Activated T-cell treated with anti-CD3 and anti-CD28 coated beads, Interleukin-2, amount 50 U/mL, for 24 hours (primary cell): ENCODE measurements around the gene OPN4.
"Not testable (repeated sequence)": the region's sequence is repeated elsewhere in the genome, so short reads cannot be mapped to it uniquely, and the experiment has no call there.

Source experiments
- DNase-seq: peaks from one replicate; pipeline ENCODE4 v3.0.0-alpha.2; 2020
- H3K27ac Mint-ChIP-seq: 2 replicates; pipeline ENCODE4 v1.8.0; 2020; ENCODE audit warnings: mild to moderate bottlenecking, mixed read lengths
- H3K27me3 Mint-ChIP-seq: 2 replicates; pipeline ENCODE4 v1.8.0; 2020; ENCODE audit warnings: mixed read lengths
- H3K36me3 Mint-ChIP-seq: 2 replicates; pipeline ENCODE4 v1.8.0; 2020; ENCODE audit warnings: low read depth, mixed read lengths
- H3K4me1 Mint-ChIP-seq: 2 replicates; pipeline ENCODE4 v1.8.0; 2020; ENCODE audit warnings: low read depth, mixed read lengths
- H3K4me3 Mint-ChIP-seq: 2 replicates; pipeline ENCODE4 v1.8.0; 2020; ENCODE audit warnings: mild to moderate bottlenecking, moderate library complexity, mixed read lengths
- H3K9me3 Mint-ChIP-seq: 2 replicates; pipeline ENCODE4 v1.8.0; 2020; ENCODE audit warnings: mixed read lengths

OPN4 gene, protein sequence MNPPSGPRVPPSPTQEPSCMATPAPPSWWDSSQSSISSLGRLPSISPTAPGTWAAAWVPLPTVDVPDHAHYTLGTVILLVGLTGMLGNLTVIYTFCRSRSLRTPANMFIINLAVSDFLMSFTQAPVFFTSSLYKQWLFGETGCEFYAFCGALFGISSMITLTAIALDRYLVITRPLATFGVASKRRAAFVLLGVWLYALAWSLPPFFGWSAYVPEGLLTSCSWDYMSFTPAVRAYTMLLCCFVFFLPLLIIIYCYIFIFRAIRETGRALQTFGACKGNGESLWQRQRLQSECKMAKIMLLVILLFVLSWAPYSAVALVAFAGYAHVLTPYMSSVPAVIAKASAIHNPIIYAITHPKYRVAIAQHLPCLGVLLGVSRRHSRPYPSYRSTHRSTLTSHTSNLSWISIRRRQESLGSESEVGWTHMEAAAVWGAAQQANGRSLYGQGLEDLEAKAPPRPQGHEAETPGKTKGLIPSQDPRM

DNA sequence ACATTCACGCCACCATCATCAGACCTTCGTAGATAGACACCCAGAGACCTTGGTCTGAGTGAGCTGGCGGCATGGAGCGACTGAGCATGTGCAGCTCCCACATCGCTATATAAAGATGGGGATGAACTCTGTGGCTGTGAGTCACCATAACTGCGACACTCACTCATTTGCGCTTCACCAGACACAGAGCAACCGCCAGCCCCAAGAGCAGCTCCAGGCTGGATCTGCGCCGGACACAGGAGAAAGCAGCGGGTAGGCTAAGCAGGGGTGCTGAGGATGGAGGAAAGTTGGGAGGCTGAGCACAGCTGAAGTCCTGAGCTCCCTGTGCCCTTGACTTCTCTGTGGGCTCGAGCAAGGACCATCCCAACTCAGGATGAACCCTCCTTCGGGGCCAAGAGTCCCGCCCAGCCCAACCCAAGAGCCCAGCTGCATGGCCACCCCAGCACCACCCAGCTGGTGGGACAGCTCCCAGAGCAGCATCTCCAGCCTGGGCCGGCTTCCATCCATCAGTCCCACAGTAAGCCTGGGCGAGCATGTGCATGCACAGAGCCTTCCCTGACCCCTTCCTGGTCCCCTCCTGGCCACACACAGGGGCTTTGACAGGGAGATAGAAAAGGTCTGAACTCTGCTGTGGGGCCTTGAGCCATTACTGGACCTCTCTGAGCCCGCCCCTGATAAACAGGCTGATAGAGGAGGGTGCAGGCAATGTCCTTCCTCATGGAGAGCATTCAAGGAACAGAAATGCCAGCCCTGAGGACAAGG lies at the start of gene OPN4:
TSS of gene OPN4 (plus strand) at position 137 of the 762 bp plus-strand sequence. CDS start at position 374, 237 bp downstream.
- no peaks in the 10 kb centered on the region for H3K4me1 Mint-ChIP-seq
- H3K4me3 Mint-ChIP-seq: no peak within 1 kb of the TSS
- H3K27ac Mint-ChIP-seq: no peak within 1 kb of the TSS
- peak; percentile 11 for DNase-seq
- H3K9me3 Mint-ChIP-seq: no peaks in the 10 kb centered on the region
- no peaks in the 10 kb centered on the region for H3K27me3 Mint-ChIP-seq
- no peaks in the 10 kb centered on the region for H3K36me3 Mint-ChIP-seq

DNA sequence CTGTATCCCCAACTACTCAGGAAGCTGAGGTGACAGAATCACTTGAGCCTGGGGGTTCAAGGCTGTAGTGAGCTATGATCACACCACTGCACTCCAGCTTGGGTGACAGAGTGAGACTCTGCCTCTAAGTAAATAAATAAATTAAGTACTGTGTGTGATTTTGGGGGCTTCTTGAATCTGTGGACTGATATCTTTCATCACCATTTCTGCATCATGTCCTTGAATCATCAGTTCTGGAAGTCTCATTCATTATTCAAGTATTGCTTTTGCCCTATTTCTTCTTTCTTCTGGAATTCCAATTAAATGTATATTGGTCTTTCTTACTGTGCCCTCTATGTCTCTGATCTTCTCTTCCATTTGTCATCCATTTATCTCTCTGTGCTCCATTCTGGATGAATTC lies 46.7 kb upstream of the OPN4 start:
- Mint-ChIP-seq H3K9me3 (peaks cover 3% of the 10 kb centered on the region), H3K27ac (no peak overlapping the region), H3K4me3 (no peak overlapping the region), H3K4me1 (no peaks in the 10 kb centered on the region), H3K36me3 (no peaks in the 10 kb centered on the region), H3K27me3 (peaks cover 22% of the 10 kb centered on the region)
- DNase-seq: no peak

DNA sequence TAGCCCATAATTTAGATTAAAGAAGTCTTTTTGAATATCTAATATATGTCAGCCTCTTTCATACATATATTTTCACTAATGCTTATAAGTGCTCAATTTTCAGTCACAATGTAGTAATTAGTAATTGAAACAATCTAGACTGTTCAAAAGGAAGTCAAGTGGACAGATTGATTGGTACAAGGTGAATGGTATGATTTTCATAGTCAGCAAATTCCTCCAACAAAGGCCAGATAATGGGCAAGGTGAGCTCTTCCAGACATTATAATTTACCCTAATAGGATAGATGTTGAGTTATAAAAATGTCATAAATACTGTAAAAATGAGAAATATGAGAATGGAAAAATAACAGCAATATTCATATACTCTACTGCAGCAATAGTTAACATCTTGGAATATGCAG lies 44.4 kb upstream of the OPN4 start:
- H3K9me3 Mint-ChIP-seq: peaks cover 3% of the 10 kb centered on the region
- H3K36me3 Mint-ChIP-seq: no peaks in the 10 kb centered on the region
- H3K27me3 Mint-ChIP-seq: peaks cover 26% of the 10 kb centered on the region
- H3K27ac Mint-ChIP-seq: no peak overlapping the region
- DNase-seq: no peak
- H3K4me3 Mint-ChIP-seq: no peak overlapping the region
- H3K4me1 Mint-ChIP-seq: no peaks in the 10 kb centered on the region

DNA sequence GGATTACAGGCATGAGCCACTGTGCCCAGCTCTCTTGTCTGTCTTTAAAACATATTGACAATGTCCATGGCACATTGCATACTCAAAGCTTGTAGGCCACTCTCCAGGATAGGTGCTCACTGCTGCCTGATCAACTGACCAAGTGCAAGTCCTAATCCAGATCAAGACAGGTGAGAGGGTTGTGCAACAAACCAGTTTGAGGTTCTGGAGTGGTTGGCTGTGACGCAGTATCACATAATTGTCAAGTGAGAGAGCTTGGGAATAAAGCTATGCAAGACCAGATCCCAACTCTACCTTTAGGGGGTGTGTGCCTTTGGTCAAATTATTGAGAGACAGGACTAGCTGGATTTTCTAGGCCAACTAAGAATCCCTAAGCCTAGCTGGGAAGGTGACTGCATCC lies 43.0 kb upstream of the OPN4 start:
- Mint-ChIP-seq H3K36me3 (no peaks in the 10 kb centered on the region), H3K4me1 (no peaks in the 10 kb centered on the region), H3K27me3 (peaks cover 26% of the 10 kb centered on the region), H3K4me3 (no peak overlapping the region), H3K27ac (no peak overlapping the region), H3K9me3 (peaks cover under 1% of the 10 kb centered on the region)
- no peak for DNase-seq

DNA sequence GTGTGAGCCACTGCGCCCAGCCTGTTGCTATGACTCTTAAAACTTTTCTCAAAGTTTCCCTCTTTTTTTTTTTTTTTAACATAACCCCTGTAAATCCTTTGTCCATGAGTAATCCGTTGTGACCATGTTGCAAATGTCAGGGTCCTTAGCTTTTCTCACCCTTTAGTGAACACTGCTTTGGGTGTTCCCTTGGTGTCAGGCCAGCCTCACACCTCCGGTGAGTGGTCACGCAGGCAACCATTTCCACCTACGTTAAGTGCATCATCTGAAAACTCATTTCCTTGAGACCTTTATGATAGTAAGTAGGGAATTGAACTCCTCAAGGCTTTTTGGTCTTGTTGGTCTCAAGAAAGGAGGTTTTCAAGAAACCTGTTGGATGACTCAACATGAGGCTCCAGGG lies 41.3 kb upstream of the OPN4 start:
- H3K27me3 Mint-ChIP-seq: peaks cover 22% of the 10 kb centered on the region
- DNase-seq: no peak

DNA sequence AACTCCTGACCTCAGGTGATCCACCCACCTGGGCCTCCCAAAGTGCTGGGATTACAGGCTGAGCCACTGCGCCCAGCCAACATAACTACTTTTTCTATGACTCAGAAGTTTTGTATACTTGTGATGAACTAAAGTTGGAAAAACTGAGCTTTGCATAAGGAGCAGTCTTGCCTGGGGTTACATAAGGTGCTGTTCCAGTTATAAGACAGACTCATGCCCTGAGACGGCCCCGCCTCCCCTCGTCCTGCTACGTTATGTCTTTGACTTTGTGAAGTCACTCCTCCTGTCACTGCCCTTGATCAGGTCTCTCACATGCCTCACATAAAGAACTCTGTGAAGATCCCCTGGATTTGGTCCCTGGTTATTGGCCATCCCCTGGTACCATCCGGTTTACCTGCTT lies 40.4 kb upstream of the OPN4 start:
- peaks cover 15% of the 10 kb centered on the region for H3K27me3 Mint-ChIP-seq
- no peaks in the 10 kb centered on the region for H3K36me3 Mint-ChIP-seq
- no peaks in the 10 kb centered on the region for H3K4me1 Mint-ChIP-seq
- H3K4me3 Mint-ChIP-seq: no peak overlapping the region
- no peak for DNase-seq
- H3K9me3 Mint-ChIP-seq: no peaks in the 10 kb centered on the region
- no peak overlapping the region for H3K27ac Mint-ChIP-seq

More for the DNA sequence above, 41.3 kb upstream of the OPN4 start:
- Mint-ChIP-seq H3K9me3 (no peaks in the 10 kb centered on the region), H3K36me3 (no peaks in the 10 kb centered on the region), H3K4me1 (no peaks in the 10 kb centered on the region), H3K4me3 (no peak overlapping the region), H3K27ac (no peak overlapping the region)

DNA sequence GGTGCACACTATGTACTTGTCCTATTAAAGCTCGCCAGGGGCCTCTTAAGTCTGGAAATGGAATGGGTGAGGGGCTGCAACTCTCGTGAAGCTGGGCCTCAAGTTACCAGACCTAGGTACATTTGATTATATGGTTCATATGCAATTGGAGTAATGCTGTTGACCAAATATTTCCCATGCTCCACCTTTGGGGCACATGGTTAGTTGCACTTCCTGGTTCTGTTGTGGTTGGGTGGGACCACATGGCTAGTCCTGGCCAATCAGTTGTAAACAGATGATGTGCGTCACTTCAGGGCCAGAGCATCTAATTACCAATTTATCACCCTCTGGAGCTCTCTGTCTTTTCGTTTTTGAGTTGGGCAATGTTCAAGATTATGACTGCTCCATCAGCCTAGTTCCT lies 39.5 kb upstream of the OPN4 start:
- Mint-ChIP-seq H3K9me3 (no peaks in the 10 kb centered on the region), H3K27me3 (peaks cover 13% of the 10 kb centered on the region), H3K36me3 (no peaks in the 10 kb centered on the region), H3K27ac (no peak overlapping the region), H3K4me3 (no peak overlapping the region), H3K4me1 (no peaks in the 10 kb centered on the region)
- DNase-seq: no peak

DNA sequence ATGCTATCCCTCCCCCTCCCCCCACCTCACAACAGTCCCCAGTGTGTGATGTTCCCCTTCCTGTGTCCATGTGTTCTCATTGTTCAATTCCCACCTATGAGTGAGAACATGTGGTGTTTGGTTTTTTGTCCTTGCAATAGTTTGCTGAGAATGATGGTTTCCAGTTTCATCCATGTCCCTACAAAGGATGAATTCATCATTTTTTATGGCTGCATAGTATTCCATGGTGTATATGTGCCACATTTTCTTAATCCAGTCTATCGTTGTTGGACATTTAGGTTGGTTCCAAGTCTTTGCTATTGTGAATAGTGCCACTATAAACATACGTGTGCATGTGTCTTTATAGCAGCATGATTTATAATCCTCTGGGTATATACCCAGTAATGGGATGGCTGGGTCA lies 37.1 kb upstream of the OPN4 start:
- H3K4me1 Mint-ChIP-seq, H3K27ac Mint-ChIP-seq, H3K9me3 Mint-ChIP-seq, DNase-seq, H3K36me3 Mint-ChIP-seq, H3K4me3 Mint-ChIP-seq: not testable (repeated sequence)
- peaks cover 13% of the 10 kb centered on the region for H3K27me3 Mint-ChIP-seq

DNA sequence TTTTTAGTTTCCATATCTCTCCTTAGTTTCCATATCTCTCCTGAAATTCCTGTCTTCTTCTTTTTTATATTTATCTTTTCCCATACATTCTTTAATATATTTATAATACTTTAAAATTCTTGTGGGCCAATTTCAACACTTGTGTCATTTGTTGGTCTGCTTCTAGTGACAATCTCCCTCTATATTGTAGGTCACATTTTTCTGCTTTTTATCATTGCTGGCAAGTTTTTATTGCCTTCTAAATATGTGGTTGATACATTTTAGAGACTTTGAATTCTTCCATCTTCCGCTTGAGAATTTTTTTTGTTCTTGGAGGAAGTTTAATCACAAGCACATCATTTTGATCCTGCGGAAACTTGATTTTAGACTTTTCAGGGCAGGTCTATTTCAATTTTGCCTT lies 26.0 kb upstream of the OPN4 start:
- no peak overlapping the region for H3K27ac Mint-ChIP-seq
- no peaks in the 10 kb centered on the region for H3K36me3 Mint-ChIP-seq
- H3K4me3 Mint-ChIP-seq: no peak overlapping the region
- no peaks in the 10 kb centered on the region for H3K9me3 Mint-ChIP-seq
- H3K4me1 Mint-ChIP-seq: no peaks in the 10 kb centered on the region
- peaks cover 36% of the 10 kb centered on the region for H3K27me3 Mint-ChIP-seq
- DNase-seq: no peak

DNA sequence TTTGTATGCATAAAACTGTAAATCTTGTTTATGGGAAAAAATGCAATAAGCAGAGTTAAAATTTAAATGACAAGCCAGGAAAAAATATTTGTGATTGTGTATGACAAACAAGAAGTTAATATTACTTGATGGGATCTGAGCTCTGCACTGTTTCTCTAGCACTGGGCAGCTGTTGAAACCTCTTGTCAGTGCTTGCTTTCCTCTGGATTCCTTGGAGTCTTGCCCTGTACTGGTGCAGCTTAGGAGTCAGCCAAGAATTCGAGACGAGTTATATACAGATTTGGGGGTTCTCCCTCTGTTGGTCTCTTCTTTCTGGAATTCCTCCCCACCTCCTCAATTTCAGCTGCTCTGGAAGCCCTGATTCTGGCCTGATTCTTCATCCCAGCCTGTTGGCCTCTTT lies 24.3 kb upstream of the OPN4 start:
- DNase-seq: no peak
- H3K4me3 Mint-ChIP-seq: no peak overlapping the region
- no peaks in the 10 kb centered on the region for H3K4me1 Mint-ChIP-seq
- H3K27ac Mint-ChIP-seq: no peak overlapping the region
- H3K9me3 Mint-ChIP-seq: no peaks in the 10 kb centered on the region
- no peaks in the 10 kb centered on the region for H3K36me3 Mint-ChIP-seq
- H3K27me3 Mint-ChIP-seq: peaks cover 52% of the 10 kb centered on the region

DNA sequence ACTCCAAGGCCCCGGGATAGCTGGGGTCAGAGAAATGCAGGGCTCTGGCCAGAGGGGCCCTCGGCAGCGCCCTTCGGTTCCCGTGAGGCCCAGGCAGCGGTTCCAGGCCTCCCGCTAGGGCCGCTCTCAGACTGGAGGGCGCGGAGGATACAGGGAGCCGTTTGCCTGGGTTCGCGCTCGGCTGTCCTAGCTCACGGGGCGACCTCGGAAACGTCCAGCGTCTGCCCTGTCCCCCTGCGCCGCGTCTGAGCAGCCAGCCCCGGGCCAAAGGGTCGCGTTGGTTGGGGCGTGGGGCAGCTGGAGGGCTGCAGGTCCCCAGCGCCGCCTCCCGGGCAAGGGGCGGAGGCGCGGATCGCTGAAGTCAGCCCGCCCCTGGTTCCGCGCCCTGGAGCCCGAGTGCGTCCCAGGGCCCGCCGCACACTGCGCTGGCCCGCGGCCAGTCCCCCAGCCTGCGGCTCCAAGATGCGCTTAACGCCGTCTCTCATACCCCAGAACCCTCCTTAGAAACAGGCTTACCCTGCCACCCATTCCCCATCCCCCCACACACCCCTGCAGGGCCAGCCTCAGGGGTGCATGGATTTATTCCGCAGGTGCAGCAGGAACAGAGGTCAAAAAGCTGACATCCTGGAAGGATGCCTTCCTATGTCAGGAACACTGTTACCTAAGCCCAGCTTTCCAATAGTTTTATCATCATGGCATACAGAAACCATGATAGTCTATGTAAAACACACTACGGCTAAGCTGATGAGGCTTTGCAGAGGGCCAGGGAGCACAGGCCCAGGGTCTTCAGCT lies 22.1 kb upstream of the OPN4 start:
- Mint-ChIP-seq H3K27me3 (peaks cover 62% of the 10 kb centered on the region), H3K27ac (no peak overlapping the region), H3K36me3 (no peaks in the 10 kb centered on the region), H3K9me3 (no peaks in the 10 kb centered on the region), H3K4me3 (no peak overlapping the region), H3K4me1 (no peaks in the 10 kb centered on the region)
- DNase-seq: no peak

DNA sequence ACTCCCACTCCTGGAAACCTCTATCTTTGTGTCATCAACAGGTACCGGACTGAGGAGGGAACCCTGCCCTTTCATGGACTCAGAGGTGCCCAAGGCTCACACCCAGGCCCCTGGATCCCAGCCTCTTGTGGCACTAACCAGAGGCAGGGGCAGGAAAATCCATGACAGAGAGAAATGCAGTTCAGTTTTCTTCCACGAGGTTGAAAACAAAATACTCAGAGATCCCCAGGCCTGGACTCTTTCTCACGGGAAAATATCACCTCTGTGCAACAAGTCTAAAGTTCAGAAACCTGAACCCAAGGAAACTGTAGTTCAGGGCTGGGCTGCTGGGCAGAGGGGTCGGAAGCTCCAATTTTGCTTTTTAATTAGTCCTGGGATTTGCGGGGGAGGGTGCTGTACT lies 21.4 kb upstream of the OPN4 start:
- Mint-ChIP-seq H3K36me3 (no peaks in the 10 kb centered on the region), H3K27me3 (peaks cover 62% of the 10 kb centered on the region), H3K4me3 (no peak overlapping the region), H3K9me3 (no peaks in the 10 kb centered on the region), H3K4me1 (no peaks in the 10 kb centered on the region), H3K27ac (no peak overlapping the region)
- no peak for DNase-seq

DNA sequence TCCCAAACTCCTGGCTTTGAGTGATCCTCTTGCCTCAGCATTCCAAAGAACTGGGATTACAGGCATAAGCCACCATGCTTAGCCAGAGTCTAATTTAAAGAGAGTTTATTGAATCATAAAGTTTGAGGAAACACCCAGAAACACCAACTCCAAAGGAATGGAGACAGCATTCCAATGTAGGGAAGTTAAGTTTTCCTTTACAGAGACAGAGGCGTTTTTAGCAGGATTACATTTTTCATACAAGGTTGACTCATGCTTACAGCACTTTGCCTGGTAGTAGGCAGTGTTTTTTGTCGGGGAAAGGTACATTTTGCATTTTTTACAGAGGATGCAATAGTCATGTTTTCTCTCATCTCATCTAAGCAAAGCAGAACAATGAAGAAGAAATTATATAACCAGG lies 18.9 kb upstream of the OPN4 start:
- H3K36me3 Mint-ChIP-seq: no peaks in the 10 kb centered on the region
- no peak overlapping the region for H3K27ac Mint-ChIP-seq
- no peaks in the 10 kb centered on the region for H3K9me3 Mint-ChIP-seq
- no peak overlapping the region for H3K4me3 Mint-ChIP-seq
- no peak for DNase-seq
- H3K4me1 Mint-ChIP-seq: no peaks in the 10 kb centered on the region
- H3K27me3 Mint-ChIP-seq: peaks cover 58% of the 10 kb centered on the region

DNA sequence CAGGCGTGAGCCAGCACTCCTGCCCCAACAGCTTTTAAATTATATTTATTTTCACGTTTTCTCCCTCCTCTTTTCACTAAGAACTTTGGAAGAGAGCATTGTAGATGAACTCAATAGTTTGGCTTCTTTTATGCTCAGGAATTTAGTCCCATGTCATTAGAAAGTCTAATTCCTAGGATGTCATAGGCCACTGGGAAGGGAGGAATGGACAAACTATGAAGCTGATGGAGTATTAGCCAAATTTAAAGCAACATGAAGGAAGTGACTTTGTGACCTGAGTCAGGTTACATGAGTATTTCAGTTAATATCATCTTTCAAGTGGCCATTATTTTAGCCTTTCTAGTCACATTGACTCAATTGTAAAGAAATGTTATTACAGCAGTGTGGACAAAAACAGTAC lies 18.0 kb upstream of the OPN4 start:
- Mint-ChIP-seq H3K9me3 (peaks cover under 1% of the 10 kb centered on the region), H3K36me3 (no peaks in the 10 kb centered on the region), H3K4me1 (no peaks in the 10 kb centered on the region), H3K27ac (no peak overlapping the region), H3K4me3 (no peak overlapping the region), H3K27me3 (peaks cover 51% of the 10 kb centered on the region)
- DNase-seq: no peak
